ENCODE results near the gene SDK2.

Gene SDK2

DNA sequence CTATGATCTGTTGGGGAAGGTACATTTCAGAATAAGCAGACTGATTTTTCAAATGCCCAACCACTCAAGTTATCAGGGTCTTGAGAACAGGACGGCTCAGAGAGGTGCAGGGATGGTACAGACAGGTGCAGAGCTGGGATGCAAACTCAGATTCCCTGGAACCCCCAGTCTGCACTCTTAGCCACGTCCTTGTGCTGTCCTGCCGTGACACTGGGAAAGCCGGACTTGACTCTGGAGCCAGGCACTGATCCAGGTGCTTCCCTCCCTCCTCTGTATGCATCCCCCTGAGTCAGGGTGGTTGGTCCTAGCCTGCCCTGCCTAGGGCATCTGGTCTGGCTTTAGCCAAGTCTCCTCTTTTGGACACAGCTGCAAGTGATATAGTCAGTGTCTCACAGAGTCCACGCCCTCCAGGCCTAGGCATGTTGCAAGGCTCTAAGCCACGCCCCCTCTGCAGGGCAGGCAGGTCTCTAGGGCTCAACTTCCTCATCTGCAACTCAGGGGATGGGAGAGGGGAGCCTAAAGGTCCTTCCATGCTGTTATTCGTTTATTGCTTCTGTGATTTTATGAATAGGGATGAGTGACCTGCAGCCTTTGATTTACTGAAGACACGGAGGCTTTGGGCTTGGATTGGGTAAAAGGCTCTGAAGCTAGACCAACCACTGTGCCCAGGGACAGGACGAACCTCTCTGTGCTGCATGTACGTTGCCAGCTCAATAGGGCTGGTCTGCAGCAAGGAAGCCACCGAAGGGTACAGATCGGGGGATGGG is 97.3 kb downstream of the SDK2 start:
- no peak for DNase-seq (ENCODE audit: low read depth)
- H3K4me3 ChIP-seq (ENCODE audit: low read depth, low read length): no peak overlapping the region

DNA sequence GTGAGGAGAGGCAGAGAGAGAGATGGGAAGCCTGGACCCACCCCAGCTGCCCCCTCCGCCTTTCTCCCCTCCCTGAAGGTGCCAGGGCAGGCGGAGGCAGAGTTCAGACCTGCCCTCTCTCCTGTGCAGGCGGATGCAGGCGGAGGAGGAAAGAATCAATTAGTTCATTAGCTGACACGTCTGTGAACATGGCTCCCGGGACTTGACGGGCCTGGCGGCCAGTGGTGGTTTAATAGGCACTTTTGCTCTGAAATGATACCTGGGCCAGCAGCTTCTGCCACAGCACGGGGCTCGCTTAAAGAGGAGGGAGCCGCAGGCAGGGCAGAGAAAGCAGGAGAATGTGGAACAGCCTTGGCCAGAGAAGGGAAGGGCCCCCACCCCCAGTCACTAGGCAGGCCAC is 98.1 kb downstream of the SDK2 start:
- no peak for DNase-seq (ENCODE audit: low read depth)
- H3K4me3 ChIP-seq (ENCODE audit: low read depth, low read length): no peak overlapping the region

DNA sequence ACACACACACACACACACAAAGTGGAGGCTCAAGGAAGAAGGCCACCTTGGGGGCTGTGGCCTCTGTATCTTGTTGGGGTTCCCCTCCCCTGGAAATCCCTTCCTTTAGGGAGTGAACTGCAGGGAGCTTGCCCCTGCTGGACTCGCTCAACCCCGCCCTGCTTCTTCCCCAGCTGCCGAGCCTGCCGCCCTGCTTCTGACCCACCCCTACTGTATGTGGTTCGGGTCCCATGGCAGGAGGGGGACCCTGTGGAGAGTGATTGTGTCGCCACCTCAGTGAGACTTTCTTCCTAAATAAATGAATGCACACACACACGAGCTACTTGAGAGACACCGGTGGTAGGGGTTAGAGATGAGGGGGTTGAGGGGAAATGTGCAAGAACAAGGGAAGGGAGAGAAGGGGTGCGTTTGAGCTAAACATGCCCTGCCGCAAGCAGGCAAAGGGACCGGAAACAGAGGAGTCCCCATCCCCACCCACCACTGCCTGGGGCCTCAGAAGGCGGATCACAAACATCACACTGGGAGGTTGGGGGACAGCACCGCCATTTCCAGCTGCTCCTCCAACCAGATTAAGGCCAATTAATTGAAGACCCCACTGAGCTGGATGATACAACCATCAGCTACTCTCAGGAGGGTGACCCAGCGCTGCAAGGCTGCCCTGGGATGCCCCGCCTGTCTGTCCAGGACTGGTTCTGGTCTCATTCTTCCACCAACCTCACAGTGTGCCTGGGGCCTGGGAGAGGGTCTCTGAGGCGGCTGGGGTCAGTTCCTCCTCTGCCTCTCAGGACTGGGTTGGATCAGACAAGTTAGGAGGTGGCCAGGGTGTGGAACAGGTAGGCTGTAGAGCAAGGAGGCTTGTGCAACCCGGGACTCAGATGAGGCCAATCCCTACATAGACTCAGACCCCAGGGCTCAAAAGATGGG is 98.9 kb downstream of the SDK2 start:
- no peak overlapping the region for H3K4me3 ChIP-seq (ENCODE audit: low read depth, low read length)
- DNase-seq (ENCODE audit: low read depth): no peak

DNA sequence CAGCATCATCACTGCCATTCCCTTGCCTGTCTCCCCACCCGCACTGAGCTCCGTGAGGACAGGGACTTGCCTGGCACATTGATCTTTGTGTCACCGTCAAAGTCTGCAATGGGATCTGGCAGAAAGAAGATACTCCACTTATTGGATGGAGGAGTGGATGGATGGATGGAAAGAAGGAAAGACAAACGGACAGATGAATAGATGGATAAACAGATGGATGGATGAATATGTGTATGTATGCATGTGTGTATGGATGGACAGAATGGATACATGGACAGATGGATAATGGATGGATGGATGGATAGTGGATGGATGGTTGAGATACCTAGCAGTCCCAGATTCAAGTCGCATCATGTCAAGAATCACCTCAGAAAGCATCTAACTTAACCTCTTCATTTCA is 99.9 kb downstream of the SDK2 start:
- H3K4me3 ChIP-seq (ENCODE audit: low read depth, low read length): no peak overlapping the region
- no peak for DNase-seq (ENCODE audit: low read depth)

- H3K4me3 ChIP-seq (ENCODE audit: low read depth, low read length): no peak overlapping the region
- DNase-seq (ENCODE audit: low read depth): no peak
Observed at GRCh38 chr17:73542323-73542722, 101.9 kb downstream of the SDK2 start.

GRCh38 chr17:73541561-73541981 is 102.7 kb downstream of the SDK2 start:
- no peak overlapping the region for H3K4me3 ChIP-seq (ENCODE audit: low read depth, low read length)
- no peak for DNase-seq (ENCODE audit: low read depth)

GRCh38 chr17:73541111-73541510 is 103.1 kb downstream of the SDK2 start:
- H3K4me3 ChIP-seq (ENCODE audit: low read depth, low read length): no peak overlapping the region
- no peak for DNase-seq (ENCODE audit: low read depth)

DNA sequence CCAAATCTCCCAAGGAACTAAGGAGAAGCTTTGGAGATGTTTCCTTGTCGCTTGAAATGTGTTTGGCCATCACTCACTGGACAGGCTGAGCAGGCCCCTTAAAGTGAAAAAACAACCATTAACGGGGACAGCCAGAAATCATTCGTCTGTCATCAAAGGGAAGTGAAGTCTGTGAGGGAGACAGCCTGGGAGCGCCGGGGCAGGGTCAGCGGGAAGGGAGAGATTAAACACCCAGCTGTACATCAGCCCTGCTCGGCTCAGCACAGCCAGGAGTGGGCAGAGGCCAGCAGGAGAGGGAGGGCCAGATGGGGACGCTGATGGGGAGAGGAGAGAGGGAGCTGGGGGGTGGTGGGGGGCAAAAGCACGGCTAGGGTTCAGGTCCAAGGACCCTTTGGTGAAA is 105.1 kb downstream of the SDK2 start:
- H3K4me3 ChIP-seq (ENCODE audit: low read depth, low read length): no peak overlapping the region
- DNase-seq (ENCODE audit: low read depth): no peak

- no peak for DNase-seq (ENCODE audit: low read depth)
- H3K4me3 ChIP-seq (ENCODE audit: low read depth, low read length): no peak overlapping the region
Observed at GRCh38 chr17:73538445-73538844, 105.8 kb downstream of the SDK2 start.

- no peak overlapping the region for H3K4me3 ChIP-seq (ENCODE audit: low read depth, low read length)
- no peak for DNase-seq (ENCODE audit: low read depth)
Observed at GRCh38 chr17:73536700-73537605, 107.3 kb downstream of the SDK2 start.

GRCh38 chr17:73535746-73536145 is 108.5 kb downstream of the SDK2 start:
- no peak for DNase-seq (ENCODE audit: low read depth)

DNA sequence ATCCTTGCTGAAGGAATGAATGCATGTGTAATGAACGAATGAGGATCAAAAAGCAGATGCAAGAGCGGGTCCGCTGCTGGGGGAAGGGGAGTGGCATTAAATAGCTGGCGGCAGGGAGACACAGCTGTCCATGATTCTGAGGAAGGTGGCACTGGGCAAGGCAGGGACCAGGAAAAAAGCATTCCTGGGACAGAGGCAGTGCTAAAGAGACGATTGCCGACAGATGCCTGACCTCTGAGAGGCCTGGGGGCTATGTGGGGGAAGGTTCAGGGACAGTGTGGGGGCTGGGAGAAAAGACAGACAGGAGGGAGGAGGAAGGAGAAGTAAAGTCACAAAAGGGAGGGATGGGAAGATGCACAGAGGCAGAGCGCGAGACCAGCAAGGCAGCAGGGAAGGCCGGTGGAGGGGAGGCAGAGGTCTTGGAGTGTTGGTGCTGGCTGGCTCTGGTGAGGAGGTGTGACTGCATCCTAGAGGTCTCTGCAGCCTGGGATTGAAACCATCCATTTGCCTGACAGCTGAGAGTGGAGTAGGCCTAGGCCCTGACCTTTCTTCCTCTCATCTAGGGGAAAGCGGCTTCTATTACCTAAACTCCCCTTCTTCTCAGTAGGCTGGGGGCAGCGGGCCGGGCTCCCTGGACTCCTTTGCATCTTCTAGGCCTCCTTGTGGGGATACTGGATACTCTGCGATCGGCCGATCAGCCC is 109.9 kb downstream of the SDK2 start:
- no peak overlapping the region for H3K4me3 ChIP-seq (ENCODE audit: low read depth, low read length)
- DNase-seq (ENCODE audit: low read depth): no peak

More at GRCh38 chr17:73535746-73536145, 108.5 kb downstream of the SDK2 start:
- H3K4me3 ChIP-seq (ENCODE audit: low read depth, low read length): no peak overlapping the region

- DNase-seq (ENCODE audit: low read depth): no peak
- H3K4me3 ChIP-seq (ENCODE audit: low read depth, low read length): no peak overlapping the region
Observed at GRCh38 chr17:73533781-73534180, 110.5 kb downstream of the SDK2 start.

DNA sequence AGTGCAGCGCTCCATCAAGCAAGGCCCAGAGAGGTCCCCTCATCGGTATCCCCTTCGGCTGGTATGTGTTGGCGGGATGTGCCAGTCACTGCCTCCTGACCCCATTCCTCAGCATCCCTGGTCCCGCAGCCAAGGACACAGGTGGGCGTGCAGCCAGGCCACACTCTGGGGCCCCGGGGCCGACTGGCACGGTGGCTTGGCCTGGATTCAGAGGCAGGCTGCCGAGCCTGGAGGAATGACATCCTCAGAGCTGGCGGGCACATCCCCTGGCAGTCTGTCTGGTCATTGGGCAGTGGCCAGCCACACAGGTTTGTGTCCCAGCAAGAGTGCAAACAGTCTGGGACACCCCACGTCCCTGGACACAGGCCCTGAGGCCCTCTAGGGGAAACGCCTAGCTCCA is 111.1 kb downstream of the SDK2 start:
- no peak overlapping the region for H3K4me3 ChIP-seq (ENCODE audit: low read depth, low read length)
- no peak for DNase-seq (ENCODE audit: low read depth)

DNA sequence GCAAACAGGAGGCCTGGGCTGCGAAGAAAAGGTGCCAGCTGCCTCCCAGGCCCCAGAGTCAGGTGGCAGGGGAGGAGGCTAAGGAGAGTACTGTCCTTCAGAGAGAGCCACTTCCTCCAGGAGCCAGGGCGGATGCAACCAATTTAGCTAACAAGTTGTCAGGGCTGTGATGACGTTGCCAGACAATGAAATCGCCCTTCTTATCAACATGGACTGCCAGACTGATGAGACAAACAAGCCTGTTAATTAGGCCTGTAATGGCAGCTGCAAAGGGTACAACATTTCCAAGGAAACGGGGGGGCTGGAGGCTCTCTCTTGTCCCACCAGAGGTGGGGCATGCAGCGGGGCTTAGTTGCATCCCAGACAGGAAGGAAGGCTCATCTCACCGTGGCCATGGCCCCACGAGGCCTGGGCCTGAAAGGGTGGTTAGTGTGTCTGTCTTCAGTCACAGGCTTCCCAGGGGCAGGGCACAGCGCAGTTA is 111.8 kb downstream of the SDK2 start:
- no peak overlapping the region for H3K4me3 ChIP-seq (ENCODE audit: low read depth, low read length)
- no peak for DNase-seq (ENCODE audit: low read depth)

GRCh38 chr17:73531158-73531557 is 113.1 kb downstream of the SDK2 start:
- DNase-seq (ENCODE audit: low read depth): no peak
- no peak overlapping the region for H3K4me3 ChIP-seq (ENCODE audit: low read depth, low read length)

GRCh38 chr17:73528679-73529078 is 115.6 kb downstream of the SDK2 start:
- no peak overlapping the region for H3K4me3 ChIP-seq (ENCODE audit: low read depth, low read length)
- DNase-seq (ENCODE audit: low read depth): no peak

DNA sequence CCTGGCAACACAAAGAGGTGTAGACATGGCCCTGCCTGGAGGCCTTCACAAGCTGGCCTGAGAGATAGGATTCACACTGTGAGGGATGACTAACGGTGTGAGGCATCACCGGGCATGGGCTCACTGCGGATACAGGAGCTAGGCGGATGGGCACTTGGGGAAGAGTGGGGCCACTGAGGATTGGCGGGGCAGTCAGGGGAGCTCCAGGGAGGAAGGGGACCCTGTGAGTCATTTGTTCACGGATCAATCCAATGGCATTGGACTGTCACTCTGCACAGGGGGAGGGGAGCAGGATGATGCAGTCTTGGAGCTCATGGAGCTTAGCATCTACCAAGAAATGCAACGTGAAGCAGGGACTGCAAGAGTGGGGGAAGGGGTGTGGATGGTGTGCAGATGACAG is 117.3 kb downstream of the SDK2 start:
- H3K4me3 ChIP-seq (ENCODE audit: low read depth, low read length): no peak overlapping the region

More for the DNA sequence above, 117.3 kb downstream of the SDK2 start:
- no peak for DNase-seq (ENCODE audit: low read depth)
